SK-N-SH (cell line): ENCODE data around the gene ITGA4. TPM values are rescaled to one million over a fixed set of nuclear protein-coding genes. Genes with fewer than 3 reads are reported as not detected.

ENCODE experiments used
- CTCF ChIA-PET: fragments of 300-600, 350-600 bp; formaldehyde crosslinking; extraction: SDS; loops from one replicate; lab custom pipeline; 2021; lab: Yijun Ruan, JAX
- POLR2A ChIA-PET: fragments of 350-600 bp; sonication (Branson Sonifier 250); formaldehyde crosslinking; extraction: SDS; loops from one replicate; lab custom pipeline; 2020; ENCODE audit warnings: antibody characterized with exemption, inconsistent platforms; lab: Yijun Ruan, JAX
- DNase-seq: peaks from one replicate; pipeline ENCODE4 v3.0.0; 2012
- H2AFZ ChIP-seq: fragments of 200-600 bp; sonication (generic); 2 replicates; pipeline ENCODE4 v1.8.1; 2016; ENCODE audit warnings: antibody characterized with exemption, mild to moderate bottlenecking, low read depth
- H3F3A ChIP-seq: fragments of 200-600 bp; sonication (generic); replicated peaks from 2 replicates; pipeline ENCODE3; 2016; ENCODE audit warnings: antibody characterized with exemption, mild to moderate bottlenecking; ENCODE audit not compliant: insufficient read depth
- H3K27ac ChIP-seq, 2 experiments: fragments of 200-500 bp in 1 of 2; fragments of 200-600 bp in 1 of 2; sonication (Bioruptor generic) in 1 of 2; sonication (generic), shearing (Covaris generic) in 1 of 2; 2 replicates each; pipeline versions ENCODE4 v1.5.1 to v1.6.1; 2014 to 2016; ENCODE audit warnings: low read depth in 2 of 2, inconsistent platforms in 1 of 2, low read length in 1 of 2, mild to moderate bottlenecking in 1 of 2, mixed read lengths in 1 of 2
- H3K27me3 ChIP-seq: fragments of 200-600 bp; sonication (generic), shearing (Covaris generic); 2 replicates; pipeline ENCODE4 v1.6.1; 2016; ENCODE audit warnings: mixed run types; ENCODE audit not compliant: insufficient read depth
- H3K36me3 ChIP-seq, 2 experiments: fragments of 200-500 bp in 1 of 2; fragments of 200-600 bp in 1 of 2; sonication (Bioruptor generic) in 1 of 2; sonication (generic) in 1 of 2; replicated peaks in 1 of 2; 2 replicates each; pipeline versions ENCODE3 to v1.5.1; 2014 to 2016; ENCODE audit warnings: low read length in 1 of 2, mild to moderate bottlenecking in 1 of 2; ENCODE audit not compliant: insufficient read depth in 2 of 2, control insufficient read depth in 1 of 2
- H3K4me1 ChIP-seq, 2 experiments: fragments of 200-500 bp in 1 of 2; fragments of 200-600 bp in 1 of 2; sonication (Bioruptor generic) in 1 of 2; sonication (generic), shearing (Covaris generic) in 1 of 2; 2 replicates each; pipeline versions ENCODE4 v1.5.1 to v1.6.1; 2014 to 2016; ENCODE audit warnings: low read depth in 1 of 2, low read length in 1 of 2, mixed run types in 1 of 2; ENCODE audit not compliant: insufficient read depth in 2 of 2, control insufficient read depth in 1 of 2
- H3K4me2 ChIP-seq: fragments of 200-600 bp; sonication (generic), shearing (Covaris generic); 2 replicates; pipeline ENCODE4 v1.6.1; 2017; ENCODE audit warnings: mixed run types
- H3K4me3 ChIP-seq, 2 experiments: fragments of 200-500 bp in 1 of 2; fragments of 200-600 bp in 1 of 2; sonication (Bioruptor generic) in 1 of 2; sonication (generic), shearing (Covaris generic) in 1 of 2; 2 replicates each; pipeline versions ENCODE4 v1.5.1 to v1.8.1; 2014 to 2016; ENCODE audit warnings: low read depth in 2 of 2, inconsistent platforms in 1 of 2, low read length in 1 of 2, mild to moderate bottlenecking in 1 of 2, mixed read lengths in 1 of 2, moderate library complexity in 1 of 2
- H3K79me2 ChIP-seq: fragments of 200-600 bp; sonication (generic); 2 replicates; pipeline ENCODE4 v1.8.1; 2017; ENCODE audit warnings: mild to moderate bottlenecking; ENCODE audit not compliant: insufficient read depth
- H3K9ac ChIP-seq: fragments of 200-600 bp; sonication (generic); 2 replicates; pipeline ENCODE4 v1.6.1; 2017; ENCODE audit warnings: mixed run types
- H3K9me2 ChIP-seq: fragments of 200-600 bp; sonication (generic); 2 replicates; pipeline ENCODE4 v1.6.1; 2017; ENCODE audit warnings: mixed run types
- H3K9me3 ChIP-seq: fragments of 200-600 bp; sonication (generic); 2 replicates; pipeline ENCODE4 v1.6.1; 2017; ENCODE audit warnings: mixed run types, mild to moderate bottlenecking, moderate library complexity
- H4K20me1 ChIP-seq: fragments of 200-600 bp; sonication (generic); 2 replicates; pipeline ENCODE4 v1.6.1; 2017; ENCODE audit warnings: mild to moderate bottlenecking, mixed run types; ENCODE audit not compliant: insufficient read depth
- CHD2 ChIP-seq: fragments of 150-350 bp; IDR thresholded peaks from 2 replicates; pipeline ENCODE4 v1.6.1; 2018; ENCODE audit warnings: low read length; ENCODE audit not compliant: partially characterized antibody
- EZH2phosphoT487 ChIP-seq: fragments of 200-600 bp; sonication (generic); IDR thresholded peaks from 2 replicates; pipeline ENCODE4 v1.6.1; 2017; ENCODE audit warnings: low read depth, mixed run types, mild to moderate bottlenecking, antibody characterized with exemption, moderate library complexity, borderline replicate concordance
- FOSL2 ChIP-seq: IDR thresholded peaks from 2 replicates; pipeline ENCODE4 v1.4.0; 2012; ENCODE audit warnings: low read depth, mild to moderate bottlenecking, moderate library complexity, borderline replicate concordance
- FOXM1 ChIP-seq: IDR thresholded peaks from 2 replicates; pipeline ENCODE4 v1.4.0; 2012; ENCODE audit warnings: low read depth, mild to moderate bottlenecking
- MXI1 ChIP-seq: IDR thresholded peaks from 2 replicates; pipeline ENCODE4 v1.6.1; 2012; ENCODE audit warnings: mild to moderate bottlenecking, low read depth, low read length, improper control_type of control experiment
- NFIC ChIP-seq: IDR thresholded peaks from 2 replicates; pipeline ENCODE4 v1.4.0; 2012; ENCODE audit warnings: borderline replicate concordance
- NRF1 ChIP-seq: IDR thresholded peaks from 2 replicates; pipeline ENCODE4 v1.6.1; 2012; ENCODE audit warnings: low read depth, mild to moderate bottlenecking, low read length
- PBX3 ChIP-seq: IDR thresholded peaks from 2 replicates; pipeline ENCODE4; 2012
- RAD21 ChIP-seq: IDR thresholded peaks from 2 replicates; pipeline ENCODE4 v1.6.1; 2012; ENCODE audit warnings: mild to moderate bottlenecking, low read length
- SIN3A ChIP-seq: IDR thresholded peaks from 2 replicates; pipeline ENCODE4 v1.6.1; 2012; ENCODE audit warnings: low read depth, mild to moderate bottlenecking, low read length, moderate library complexity, borderline replicate concordance
- SMC3 ChIP-seq: IDR thresholded peaks from 2 replicates; pipeline ENCODE4 v1.6.1; 2012; ENCODE audit warnings: low read depth, low read length, improper control_type of control experiment
- TAF1 ChIP-seq: IDR thresholded peaks from 2 replicates; pipeline ENCODE4 v1.6.1; 2012; ENCODE audit warnings: low read depth, mild to moderate bottlenecking, low read length, moderate library complexity, borderline replicate concordance
- TCF12 ChIP-seq: IDR thresholded peaks from 2 replicates; pipeline ENCODE4 v1.4.0; 2012
- WGBS: methylation state at CpG from one replicate; pipeline ENCODE4 v1.1.6; 2017; ENCODE audit warnings: low lambda C conversion rate; 5-methylcytosine and 5-hydroxymethylcytosine counted together
- polyA plus RNA-seq, 3 experiments: library from polyadenylated mRNA; depleted of rRNA; stranded (reverse); fragments of >200 nt; gene quantifications; 2 replicates each; pipeline ENCODE4 v1.2.3, GENCODE V29; 2012
- TF ChIP-seq, protein P1 (sequence below): IDR thresholded peaks from 2 replicates; pipeline ENCODE4 v1.4.0; 2012; ENCODE audit warnings: low read depth, borderline replicate concordance
- TF ChIP-seq, protein P2 (sequence below): fragments of 200-600 bp; sonication (generic); IDR thresholded peaks from 2 replicates; pipeline ENCODE4 v1.6.1; 2017; ENCODE audit warnings: antibody characterized with exemption, mild to moderate bottlenecking, moderate library complexity
- TF ChIP-seq, protein P3 (sequence below): IDR thresholded peaks from 2 replicates; pipeline ENCODE4 v1.6.1; 2012; ENCODE audit warnings: mild to moderate bottlenecking, low read depth, low read length, moderate library complexity

Gene ITGA4
- polyA plus RNA-seq, 1 of the 3 experiments (the other 2 are of a cell fraction), result 10.5 TPM

- TF ChIP-seq TAF1 (no peak), CHD2 (no peak), SMC3 (no peak), EZH2phosphoT487 (no peak)
These were observed 68.8 kb downstream of the ITGA4 start (continued) for GRCh38 chr2:181526014-181526413.

DNA sequence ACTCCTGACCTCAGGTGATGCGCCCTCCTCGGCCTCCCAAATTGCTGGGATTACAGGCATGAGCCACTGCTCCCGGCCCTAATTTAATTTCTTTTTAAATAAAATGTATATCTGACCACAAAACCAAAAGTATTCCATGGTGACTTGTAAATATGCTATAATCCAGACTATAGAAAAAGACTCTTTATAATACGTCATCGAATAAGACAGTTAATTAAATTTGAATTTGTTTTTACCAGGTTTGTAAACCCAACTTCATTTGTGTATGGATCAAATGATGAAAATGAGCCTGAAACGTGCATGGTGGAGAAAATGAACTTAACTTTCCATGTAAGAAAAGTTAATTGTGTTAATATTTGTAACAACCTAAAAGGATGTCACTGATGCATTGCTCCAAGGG lies 69.9 kb downstream of the ITGA4 start:
- TF ChIP-seq TCF12 (no peak), FOXM1 (no peak), FOSL2 (no peak), PBX3 (no peak), MXI1 (no peak), NFIC (no peak), NRF1 (no peak), SIN3A (no peak), RAD21 (no peak)
- TF ChIP-seq, protein P1, sequence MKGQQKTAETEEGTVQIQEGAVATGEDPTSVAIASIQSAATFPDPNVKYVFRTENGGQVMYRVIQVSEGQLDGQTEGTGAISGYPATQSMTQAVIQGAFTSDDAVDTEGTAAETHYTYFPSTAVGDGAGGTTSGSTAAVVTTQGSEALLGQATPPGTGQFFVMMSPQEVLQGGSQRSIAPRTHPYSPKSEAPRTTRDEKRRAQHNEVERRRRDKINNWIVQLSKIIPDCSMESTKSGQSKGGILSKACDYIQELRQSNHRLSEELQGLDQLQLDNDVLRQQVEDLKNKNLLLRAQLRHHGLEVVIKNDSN, result no peak
- TF ChIP-seq, protein P2, sequence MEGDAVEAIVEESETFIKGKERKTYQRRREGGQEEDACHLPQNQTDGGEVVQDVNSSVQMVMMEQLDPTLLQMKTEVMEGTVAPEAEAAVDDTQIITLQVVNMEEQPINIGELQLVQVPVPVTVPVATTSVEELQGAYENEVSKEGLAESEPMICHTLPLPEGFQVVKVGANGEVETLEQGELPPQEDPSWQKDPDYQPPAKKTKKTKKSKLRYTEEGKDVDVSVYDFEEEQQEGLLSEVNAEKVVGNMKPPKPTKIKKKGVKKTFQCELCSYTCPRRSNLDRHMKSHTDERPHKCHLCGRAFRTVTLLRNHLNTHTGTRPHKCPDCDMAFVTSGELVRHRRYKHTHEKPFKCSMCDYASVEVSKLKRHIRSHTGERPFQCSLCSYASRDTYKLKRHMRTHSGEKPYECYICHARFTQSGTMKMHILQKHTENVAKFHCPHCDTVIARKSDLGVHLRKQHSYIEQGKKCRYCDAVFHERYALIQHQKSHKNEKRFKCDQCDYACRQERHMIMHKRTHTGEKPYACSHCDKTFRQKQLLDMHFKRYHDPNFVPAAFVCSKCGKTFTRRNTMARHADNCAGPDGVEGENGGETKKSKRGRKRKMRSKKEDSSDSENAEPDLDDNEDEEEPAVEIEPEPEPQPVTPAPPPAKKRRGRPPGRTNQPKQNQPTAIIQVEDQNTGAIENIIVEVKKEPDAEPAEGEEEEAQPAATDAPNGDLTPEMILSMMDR, result no peak
- TF ChIP-seq, protein P3, sequence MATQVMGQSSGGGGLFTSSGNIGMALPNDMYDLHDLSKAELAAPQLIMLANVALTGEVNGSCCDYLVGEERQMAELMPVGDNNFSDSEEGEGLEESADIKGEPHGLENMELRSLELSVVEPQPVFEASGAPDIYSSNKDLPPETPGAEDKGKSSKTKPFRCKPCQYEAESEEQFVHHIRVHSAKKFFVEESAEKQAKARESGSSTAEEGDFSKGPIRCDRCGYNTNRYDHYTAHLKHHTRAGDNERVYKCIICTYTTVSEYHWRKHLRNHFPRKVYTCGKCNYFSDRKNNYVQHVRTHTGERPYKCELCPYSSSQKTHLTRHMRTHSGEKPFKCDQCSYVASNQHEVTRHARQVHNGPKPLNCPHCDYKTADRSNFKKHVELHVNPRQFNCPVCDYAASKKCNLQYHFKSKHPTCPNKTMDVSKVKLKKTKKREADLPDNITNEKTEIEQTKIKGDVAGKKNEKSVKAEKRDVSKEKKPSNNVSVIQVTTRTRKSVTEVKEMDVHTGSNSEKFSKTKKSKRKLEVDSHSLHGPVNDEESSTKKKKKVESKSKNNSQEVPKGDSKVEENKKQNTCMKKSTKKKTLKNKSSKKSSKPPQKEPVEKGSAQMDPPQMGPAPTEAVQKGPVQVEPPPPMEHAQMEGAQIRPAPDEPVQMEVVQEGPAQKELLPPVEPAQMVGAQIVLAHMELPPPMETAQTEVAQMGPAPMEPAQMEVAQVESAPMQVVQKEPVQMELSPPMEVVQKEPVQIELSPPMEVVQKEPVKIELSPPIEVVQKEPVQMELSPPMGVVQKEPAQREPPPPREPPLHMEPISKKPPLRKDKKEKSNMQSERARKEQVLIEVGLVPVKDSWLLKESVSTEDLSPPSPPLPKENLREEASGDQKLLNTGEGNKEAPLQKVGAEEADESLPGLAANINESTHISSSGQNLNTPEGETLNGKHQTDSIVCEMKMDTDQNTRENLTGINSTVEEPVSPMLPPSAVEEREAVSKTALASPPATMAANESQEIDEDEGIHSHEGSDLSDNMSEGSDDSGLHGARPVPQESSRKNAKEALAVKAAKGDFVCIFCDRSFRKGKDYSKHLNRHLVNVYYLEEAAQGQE, result no peak
- TF ChIP-seq, all 33 proteins: peak for 0
- no peaks in the 10 kb centered on the region for H3F3A ChIP-seq

More for the DNA sequence above, 69.9 kb downstream of the ITGA4 start:
- CTCF ChIA-PET, result interaction anchor here (0.8 to 0.9 kb wide), 2 partner anchors 28 to 188 kb away, joined by 3 read pairs; no protein-coding TSS in a partner anchor
- H3K27ac ChIP-seq, result no peak overlapping the region
- H3K27me3 ChIP-seq, result no peaks in the 10 kb centered on the region
- POLR2A ChIA-PET, result no interaction called here
- WGBS, result 88% methylated on average over 6 of the region's 6 CpGs
- DNase-seq, result no peak
- no peak overlapping the region for H3K4me2 ChIP-seq
- H3K36me3 ChIP-seq, result peaks cover 0 to 26% of the 10 kb centered on the region in 2 experiments
- H3K9me3 ChIP-seq, result no peaks in the 10 kb centered on the region
- H2AFZ ChIP-seq, result no peak overlapping the region
- no peaks in the 10 kb centered on the region for H3K9me2 ChIP-seq
- H4K20me1 ChIP-seq, result no peaks in the 10 kb centered on the region
- no peak overlapping the region for H3K4me3 ChIP-seq
- H3K4me1 ChIP-seq, result peaks cover 0 to 14% of the 10 kb centered on the region in 2 experiments; a peak in 2 of 4 replicates
- H3K9ac ChIP-seq, result no peak overlapping the region
- no peaks in the 10 kb centered on the region for H3K79me2 ChIP-seq
